B cell (primary cell): ENCODE data around the gene FARP1. TPM values are rescaled to one million over a fixed set of nuclear protein-coding genes. Genes with fewer than 3 reads are reported as not detected.

ENCODE experiments used
- ATAC-seq: fragments of 200-7000 bp; cut with Tn5 transposase; one replicate; pipeline ENCODE4 v1.10.0; 2021; ENCODE audit warnings: low read depth, mild to moderate bottlenecking, moderate number of reproducible peaks, moderate library complexity
- CTCF ChIA-PET: fragments of 350-600 bp; sonication (Branson Sonifier 250); formaldehyde crosslinking; loops from one replicate; lab custom pipeline; 2021; ENCODE audit warnings: antibody characterized with exemption, inconsistent platforms; lab: Charles Lee
- POLR2A ChIA-PET: fragments of 350-600 bp; sonication (Branson Sonifier 250); formaldehyde crosslinking; loops from one replicate; lab custom pipeline; 2021; ENCODE audit warnings: antibody characterized with exemption; lab: Charles Lee
- DNase-seq: peaks from one replicate; pipeline ENCODE4 v3.0.0; 2013
- H2AFZ ChIP-seq: 2 replicates; pipeline ENCODE4 v1.6.1; 2012; ENCODE audit warnings: mild to moderate bottlenecking, low read depth, low read length; ENCODE audit not compliant: insufficient read depth, poor library complexity, severe bottlenecking
- H3K27ac ChIP-seq, 2 donors: 1 replicate in 1 of 2; 2 replicates in 1 of 2; pipeline ENCODE4 v1.5.1; 2012 to 2013; ENCODE audit warnings: low read length in 2 of 2, mild to moderate bottlenecking in 2 of 2, moderate library complexity in 1 of 2
- H3K27me3 ChIP-seq, 4 experiments: fragments of 200-600 bp in 1 of 4; sonication (generic) in 1 of 4; replicated peaks in 1 of 4; 1 replicate in 2 of 4; 2 replicates in 2 of 4; pipeline versions ENCODE4 v1.6.1 to v1.7.0; 2013 to 2016; ENCODE audit warnings: low read length in 3 of 4, mild to moderate bottlenecking in 2 of 4, mixed read lengths in 1 of 4, moderate library complexity in 1 of 4; ENCODE audit not compliant: insufficient read depth in 4 of 4, control insufficient read depth in 3 of 4; ENCODE audit errors: control extremely low read depth in 1 of 4
- H3K36me3 ChIP-seq, 2 experiments: replicated peaks in 1 of 2; 1 replicate in 1 of 2; 2 replicates in 1 of 2; pipeline versions ENCODE4 v1.6.1 to v1.7.1; 2013; ENCODE audit warnings: low read length in 1 of 2; ENCODE audit not compliant: insufficient read depth in 2 of 2, control insufficient read depth in 1 of 2; ENCODE audit errors: control extremely low read depth in 1 of 2, extremely low read depth in 1 of 2
- H3K4me1 ChIP-seq, 2 donors: fragments of 200-600 bp in 1 of 2; sonication (generic) in 1 of 2; 1 replicate in 1 of 2; 2 replicates in 1 of 2; pipeline versions ENCODE4 v1.5.1 to v1.6.1; 2013 to 2017; ENCODE audit warnings: low read length in 2 of 2; ENCODE audit not compliant: control insufficient read depth in 2 of 2, insufficient read depth in 2 of 2
- H3K4me2 ChIP-seq: replicated peaks from 2 replicates; pipeline ENCODE3; 2012; ENCODE audit warnings: mild to moderate bottlenecking, low read depth, low read length; ENCODE audit not compliant: poor library complexity, severe bottlenecking
- H3K4me3 ChIP-seq, 5 experiments: fragments of 200-600 bp in 1 of 5; sonication (generic) in 1 of 5; 1 replicate in 3 of 5; 2 replicates in 2 of 5; pipeline versions ENCODE4 v1.5.1 to v1.7.0; 2011 to 2016; ENCODE audit warnings: low read length in 4 of 5, mild to moderate bottlenecking in 4 of 5, low read depth in 2 of 5, control low read depth in 1 of 5, moderate library complexity in 1 of 5; ENCODE audit not compliant: insufficient read depth in 1 of 5; ENCODE audit errors: control extremely low read depth in 1 of 5, extremely low read depth in 1 of 5
- H3K79me2 ChIP-seq: fragments of 200-600 bp; sonication (generic); one replicate; pipeline ENCODE4 v1.6.0; 2016; ENCODE audit warnings: low read length; ENCODE audit not compliant: control insufficient read depth, insufficient read depth
- H3K9ac ChIP-seq: fragments of 200-600 bp; sonication (generic); 2 replicates; pipeline ENCODE4 v1.6.1; 2017; ENCODE audit warnings: mild to moderate bottlenecking, low read length, moderate library complexity
- H3K9me3 ChIP-seq, 3 donors: one replicate each; pipeline versions ENCODE4 v1.6.1 to v1.7.1; 2013; ENCODE audit warnings: low read length in 2 of 3; ENCODE audit not compliant: control insufficient read depth in 2 of 3, insufficient read depth in 1 of 3; ENCODE audit errors: control extremely low read depth in 1 of 3
- H4K20me1 ChIP-seq: 2 replicates; pipeline ENCODE4 v1.6.0; 2012; ENCODE audit warnings: mild to moderate bottlenecking, low read length; ENCODE audit not compliant: insufficient read depth, control insufficient read depth, poor library complexity, severe bottlenecking
- H3K27ac Mint-ChIP-seq: one replicate; pipeline ENCODE4 v1.8.0; 2021; ENCODE audit warnings: mixed read lengths
- H3K27me3 Mint-ChIP-seq: one replicate; pipeline ENCODE4 v1.8.0; 2021; ENCODE audit warnings: mixed read lengths
- H3K4me1 Mint-ChIP-seq: one replicate; pipeline ENCODE4 v1.8.0; 2021; ENCODE audit warnings: mixed read lengths
- H3K4me3 Mint-ChIP-seq: one replicate; pipeline ENCODE4 v1.8.0; 2021; ENCODE audit warnings: mixed read lengths
- H3K9me3 Mint-ChIP-seq: one replicate; pipeline ENCODE4 v1.8.0; 2022; ENCODE audit warnings: mixed read lengths; ENCODE audit not compliant: insufficient read depth
- EZH2 ChIP-seq: IDR thresholded peaks from 2 replicates; pipeline ENCODE4 v1.6.1; 2012; ENCODE audit warnings: borderline replicate concordance, low read depth, mild to moderate bottlenecking, moderate library complexity, low read length; ENCODE audit not compliant: insufficient read depth, poor library complexity, severe bottlenecking
- WGBS: methylation state at CpG from one replicate; pipeline ENCODE4 v1.1.5; 2013; ENCODE audit warnings: missing lambda C conversion rate; ENCODE audit not compliant: insufficient coverage; 5-methylcytosine and 5-hydroxymethylcytosine counted together
- intact Hi-C: fragments of 100-400 bp; cut with micrococcal nuclease; formaldehyde crosslinking; loops from one replicate; pipeline ENCODE4 v1.10.0; 2022
- polyA plus RNA-seq: library from polyadenylated mRNA; depleted of rRNA; stranded (reverse); fragments of >200 nt; gene quantifications from 2 replicates; pipeline ENCODE4 v1.2.3, GENCODE V29; 2012
- total RNA-seq, 2 donors: library from RNA; stranded (reverse); fragments of 120-200 nt in 1 of 2; gene quantifications; 1 replicate in 1 of 2; 2 replicates in 1 of 2; pipeline versions ENCODE4 v1.2.3 to v1.2.4, GENCODE V29; 2013 to 2022
- TF ChIP-seq, protein P1 (sequence below): fragments of 200-600 bp; IDR thresholded peaks from one replicate; pipeline ENCODE4 v1.8.0; 2022; ENCODE audit warnings: antibody characterized with exemption, mild to moderate bottlenecking

Gene FARP1
- total and polyA plus RNA-seq, 2 donors (not counting 1 experiment from before 2014, with no cell fraction given), result 0.15 to 1.5 TPM

- ChIA-PET POLR2A (no interaction called here), CTCF (no interaction called here)
- no peak overlapping the region for H3K4me3 Mint-ChIP-seq
- no peaks in the 10 kb centered on the region for H4K20me1 ChIP-seq
- H3K4me2 ChIP-seq, result no peak overlapping the region
- no peak overlapping the region for H3K4me3 ChIP-seq
- H3K79me2 ChIP-seq, result no peaks in the 10 kb centered on the region
- ATAC-seq (no peak), DNase-seq (no peak)
- H3K27ac Mint-ChIP-seq, result no peak overlapping the region
- peaks cover 0 to 3% (median 0%) of the 10 kb centered on the region in 4 experiments for H3K27me3 ChIP-seq
- H3K27ac ChIP-seq, result no peak overlapping the region
- H3K9ac ChIP-seq, result no peak overlapping the region
- no peaks in the 10 kb centered on the region for H3K4me1 ChIP-seq
- no peaks in the 10 kb centered on the region for H3K4me1 Mint-ChIP-seq
- intact Hi-C loops, result no loop called here
- H3K9me3 ChIP-seq, result peaks cover 0 to 4% (median 0%) of the 10 kb centered on the region in 3 donors
- peaks cover 1% of the 10 kb centered on the region for H3K9me3 Mint-ChIP-seq
- TF ChIP-seq, protein P1, sequence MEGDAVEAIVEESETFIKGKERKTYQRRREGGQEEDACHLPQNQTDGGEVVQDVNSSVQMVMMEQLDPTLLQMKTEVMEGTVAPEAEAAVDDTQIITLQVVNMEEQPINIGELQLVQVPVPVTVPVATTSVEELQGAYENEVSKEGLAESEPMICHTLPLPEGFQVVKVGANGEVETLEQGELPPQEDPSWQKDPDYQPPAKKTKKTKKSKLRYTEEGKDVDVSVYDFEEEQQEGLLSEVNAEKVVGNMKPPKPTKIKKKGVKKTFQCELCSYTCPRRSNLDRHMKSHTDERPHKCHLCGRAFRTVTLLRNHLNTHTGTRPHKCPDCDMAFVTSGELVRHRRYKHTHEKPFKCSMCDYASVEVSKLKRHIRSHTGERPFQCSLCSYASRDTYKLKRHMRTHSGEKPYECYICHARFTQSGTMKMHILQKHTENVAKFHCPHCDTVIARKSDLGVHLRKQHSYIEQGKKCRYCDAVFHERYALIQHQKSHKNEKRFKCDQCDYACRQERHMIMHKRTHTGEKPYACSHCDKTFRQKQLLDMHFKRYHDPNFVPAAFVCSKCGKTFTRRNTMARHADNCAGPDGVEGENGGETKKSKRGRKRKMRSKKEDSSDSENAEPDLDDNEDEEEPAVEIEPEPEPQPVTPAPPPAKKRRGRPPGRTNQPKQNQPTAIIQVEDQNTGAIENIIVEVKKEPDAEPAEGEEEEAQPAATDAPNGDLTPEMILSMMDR, result no peak
- no peak for TF ChIP-seq EZH2
- no peak overlapping the region for H2AFZ ChIP-seq
- H3K36me3 ChIP-seq, result no peaks in the 10 kb centered on the region
- 98% methylated on average over 4 of the region's 5 CpGs for WGBS
- peaks cover 21% of the 10 kb centered on the region for H3K27me3 Mint-ChIP-seq
These were observed 220.4 kb downstream of the FARP1 start for GRCh38 chr13:98363326-98363725.

DNA sequence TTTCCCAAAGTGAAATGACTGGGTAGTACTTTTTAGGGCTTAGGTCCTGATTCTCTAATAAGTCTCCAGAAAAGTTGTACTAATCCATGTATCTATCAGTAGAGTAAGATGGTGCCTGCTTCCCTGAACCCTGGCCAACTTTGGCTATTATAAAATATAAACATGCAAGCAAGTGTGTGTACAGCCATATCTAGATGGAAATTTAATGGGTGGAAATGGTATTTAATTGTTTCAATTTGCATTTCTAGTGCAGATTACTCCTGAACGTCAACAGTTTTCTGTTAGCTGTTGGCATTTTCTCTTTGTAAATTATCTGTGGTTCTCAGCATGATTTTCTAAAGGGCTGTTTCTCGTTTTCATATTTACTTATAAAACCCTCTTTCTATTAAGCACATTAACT lies 221.3 kb downstream of the FARP1 start:
- Mint-ChIP-seq H3K27me3 (peaks cover 21% of the 10 kb centered on the region), H3K9me3 (no peaks in the 10 kb centered on the region), H3K4me1 (no peaks in the 10 kb centered on the region), H3K4me3 (no peak overlapping the region), H3K27ac (no peak overlapping the region)
- peaks cover 0 to 3% (median 0%) of the 10 kb centered on the region in 4 experiments for H3K27me3 ChIP-seq
- no peaks in the 10 kb centered on the region for H3K36me3 ChIP-seq
- POLR2A ChIA-PET, result no interaction called here
- H3K4me2 ChIP-seq, result no peak overlapping the region
- H4K20me1 ChIP-seq, result no peaks in the 10 kb centered on the region
- CTCF ChIA-PET, result no interaction called here
- H2AFZ ChIP-seq, result no peak overlapping the region
- DNase-seq (no peak), ATAC-seq (no peak)
- intact Hi-C loops, result no loop called here
- no peaks in the 10 kb centered on the region for H3K4me1 ChIP-seq
- no CpG with 5 or more reads among the region's 2 CpGs for WGBS
- H3K9me3 ChIP-seq, result no peaks in the 10 kb centered on the region
- H3K9ac ChIP-seq, result no peak overlapping the region
- no peak overlapping the region for H3K4me3 ChIP-seq
- no peak overlapping the region for H3K27ac ChIP-seq
- H3K79me2 ChIP-seq, result no peaks in the 10 kb centered on the region
- TF ChIP-seq, protein P1, result no peak
- no peak for TF ChIP-seq EZH2
